ENCODE measurements around the gene RPL27.

RPL27 gene

GRCh38 chr17:43020789-43021740, 22.8 kb downstream of the RPL27 start:
- peak; percentile 21; the same call in 1 of the 2 replicates for TF ChIP-seq POLR2AphosphoS5 (IDR thresholded peaks at IDR 0.05; ENCODE audit: low read depth, low read length)
- TF ChIP-seq FOXP2 (optimal IDR thresholded peaks at IDR 0.05; ENCODE audit: borderline replicate concordance, extremely low read depth, extremely low read length, insufficient read depth): no peak
- 0 out of 2 replicates have a peak, but pooled peaks have one; percentile 40 for TF ChIP-seq SIN3A (IDR thresholded peaks at IDR 0.05; ENCODE audit: borderline replicate concordance, insufficient read depth, low read length)

GRCh38 chr17:43021741-43022512, 23.7 kb downstream of the RPL27 start, which contains the start of gene VAT1:
TSS of gene VAT1 (minus strand) at chr17:43022385. CDS start at chr17:43022322, 63 bp downstream.
- TF ChIP-seq FOXP2 (optimal IDR thresholded peaks at IDR 0.05; ENCODE audit: borderline replicate concordance, extremely low read depth, extremely low read length, insufficient read depth) (peak; percentile 87), REST (IDR thresholded peaks at IDR 0.05; ENCODE audit: insufficient read depth in 1 of 2, low read depth in 2 of 2, low read length in 2 of 2) (no peak), TAF1 (IDR thresholded peaks at IDR 0.05; ENCODE audit: borderline replicate concordance, insufficient read depth, low read length) (no peak), POLR2AphosphoS5 (IDR thresholded peaks at IDR 0.05; ENCODE audit: low read depth, low read length) (peak; percentile 53; the same call in 1 of the 2 replicates), SIN3A (IDR thresholded peaks at IDR 0.05; ENCODE audit: borderline replicate concordance, insufficient read depth, low read length) (peak; percentile 76; the same call in 1 of the 2 replicates)

- TF ChIP-seq REST (IDR thresholded peaks at IDR 0.05; ENCODE audit: insufficient read depth in 1 of 2, low read depth in 2 of 2, low read length in 2 of 2) (no peak), POLR2AphosphoS5 (IDR thresholded peaks at IDR 0.05; ENCODE audit: low read depth, low read length) (no peak), TAF1 (IDR thresholded peaks at IDR 0.05; ENCODE audit: borderline replicate concordance, insufficient read depth, low read length) (no peak), FOXP2 (optimal IDR thresholded peaks at IDR 0.05; ENCODE audit: borderline replicate concordance, extremely low read depth, extremely low read length, insufficient read depth) (no peak), SIN3A (IDR thresholded peaks at IDR 0.05; ENCODE audit: borderline replicate concordance, insufficient read depth, low read length) (no peak)
Observed at GRCh38 chr17:43024407-43025289, 26.4 kb downstream of the RPL27 start, which contains the start of gene RND2. TSS of gene RND2 (plus strand) at chr17:43025231. CDS start at chr17:43025348, 117 bp downstream.

GRCh38 chr17:43025290-43025657, 27.1 kb downstream of the RPL27 start:
- TF ChIP-seq FOXP2 (optimal IDR thresholded peaks at IDR 0.05; ENCODE audit: borderline replicate concordance, extremely low read depth, extremely low read length, insufficient read depth): no peak
- TF ChIP-seq SIN3A (IDR thresholded peaks at IDR 0.05; ENCODE audit: borderline replicate concordance, insufficient read depth, low read length): no peak
- TF ChIP-seq TAF1 (IDR thresholded peaks at IDR 0.05; ENCODE audit: borderline replicate concordance, insufficient read depth, low read length): no peak
- TF ChIP-seq POLR2AphosphoS5 (IDR thresholded peaks at IDR 0.05; ENCODE audit: low read depth, low read length): no peak
- TF ChIP-seq REST (IDR thresholded peaks at IDR 0.05; ENCODE audit: insufficient read depth in 1 of 2, low read depth in 2 of 2, low read length in 2 of 2): no peak

Measured in PFSK-1 (cell line).